ENCODE measurements around the gene PLLP.

DNA sequence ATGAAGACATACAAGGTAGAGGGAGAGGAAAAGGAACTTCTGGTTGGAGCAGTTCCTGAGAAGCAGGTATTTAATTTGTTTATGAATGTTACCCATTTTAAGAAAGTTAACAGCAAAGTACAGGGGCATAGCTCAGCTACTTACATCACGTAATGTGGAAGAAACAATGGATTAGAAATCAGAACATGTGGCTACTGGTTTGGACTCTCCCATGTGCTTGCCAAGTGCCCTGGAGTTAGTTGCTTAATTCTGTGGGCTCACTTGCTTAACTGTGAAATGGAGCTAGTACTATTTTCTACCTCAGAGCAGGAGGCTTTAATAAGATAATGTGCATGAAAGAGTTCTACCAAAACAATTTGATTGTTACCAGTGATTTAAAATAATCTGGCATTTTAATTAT is 71.0 kb downstream of the PLLP start:
- TF ChIP-seq TAF1 (IDR thresholded peaks at IDR 0.05; ENCODE audit: borderline replicate concordance, low read depth, low read length): no peak
- TF ChIP-seq POLR2A (IDR thresholded peaks at IDR 0.05; ENCODE audit: low read depth, low read length): no peak
- TF ChIP-seq POLR2AphosphoS5 (IDR thresholded peaks at IDR 0.05; ENCODE audit: low read depth, low read length): no peak

All from GM12892 (cell line).